ELF-1 (cell line): ENCODE results near the gene MYH15.
A peak's percentile ranks its signal among the peaks of the same experiment; 100 is the strongest.

Experiments used
- DNase-seq: peaks from one replicate; pipeline ENCODE4 v3.0.0-alpha.2; 2016; ENCODE audit warnings: low read depth, low spot score

MYH15 gene

DNA sequence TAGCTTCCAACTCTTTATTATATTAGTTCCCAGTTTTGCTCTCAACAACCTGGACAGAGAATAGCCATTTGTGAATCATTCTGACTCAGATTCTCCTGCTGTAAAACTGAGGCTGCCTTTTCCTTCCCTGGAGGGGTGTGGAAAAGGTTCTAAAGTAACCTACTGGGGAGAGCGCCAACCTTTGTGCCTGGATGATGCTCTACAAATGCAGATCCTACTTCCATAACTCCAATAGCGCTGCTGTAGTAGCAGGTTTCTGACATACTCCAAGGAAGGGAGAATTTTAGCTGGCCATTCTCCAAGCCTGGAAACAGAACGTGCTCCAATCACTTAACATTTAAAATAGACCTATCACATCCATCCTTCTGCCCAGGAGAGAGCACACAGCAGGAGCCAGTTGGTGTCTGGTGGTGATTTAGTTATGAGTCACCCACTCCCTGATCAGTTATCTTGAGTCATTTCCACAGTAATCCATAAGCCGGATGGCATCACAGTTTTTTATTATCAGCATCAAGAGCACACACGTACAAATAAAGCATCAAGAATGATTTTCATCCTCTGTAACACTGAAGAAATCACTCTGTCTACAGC is 38.3 kb downstream of the MYH15 start:
- DNase-seq = peak; percentile 45

DNA sequence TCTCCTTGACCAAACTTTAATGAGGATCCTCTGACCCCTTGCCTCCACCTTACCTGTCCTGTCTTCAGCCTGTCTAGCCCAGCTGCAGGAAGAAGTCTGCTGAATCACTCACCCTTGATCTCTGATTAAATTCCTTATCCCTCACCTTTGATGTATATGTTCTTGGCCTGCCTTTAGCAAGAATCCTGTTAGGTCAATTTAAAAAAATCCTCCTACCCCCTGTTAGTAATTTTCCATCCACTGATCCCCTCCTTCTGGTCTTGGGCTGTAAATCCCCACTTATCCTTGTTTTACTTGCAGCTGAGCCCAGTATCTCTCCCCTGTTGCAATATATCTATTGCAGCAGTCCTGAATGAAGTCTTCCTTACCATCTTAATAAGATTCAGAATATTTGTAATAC is 39.0 kb downstream of the MYH15 start:
- no peak for DNase-seq

- no peak for DNase-seq
Observed at GRCh38 chr3:108469126-108469525, 41.3 kb downstream of the MYH15 start.

- DNase-seq = no peak
Observed at GRCh38 chr3:108468577-108468976, 41.8 kb downstream of the MYH15 start.

- no peak for DNase-seq
Observed at GRCh38 chr3:108462899-108463298, 47.5 kb downstream of the MYH15 start.

DNA sequence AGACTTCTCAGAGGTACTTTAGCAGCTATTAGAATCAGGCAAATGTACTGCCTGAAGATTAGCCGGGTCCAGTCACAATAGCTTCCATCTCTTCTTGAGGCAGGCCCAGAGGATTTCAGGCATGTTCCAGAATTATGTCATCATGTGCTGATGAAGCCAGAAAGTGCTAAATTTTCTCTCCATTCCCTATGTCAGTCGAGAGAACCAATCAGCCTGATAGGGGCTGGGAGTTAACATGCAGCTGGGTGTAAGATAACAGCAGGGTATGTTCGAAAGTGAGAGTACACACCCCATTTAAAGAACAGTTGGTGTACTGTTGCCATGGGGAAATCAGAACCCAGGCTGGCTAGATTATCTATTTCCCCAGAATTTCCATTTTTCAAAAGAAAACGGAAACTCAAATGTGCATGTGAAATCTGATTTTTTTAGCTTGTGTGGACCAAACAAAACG is 48.7 kb downstream of the MYH15 start:
- no peak for DNase-seq

GRCh38 chr3:108459225-108459624 is 51.2 kb downstream of the MYH15 start:
- no peak for DNase-seq

- DNase-seq = no peak
Observed at GRCh38 chr3:108455212-108455705, 55.1 kb downstream of the MYH15 start.

DNA sequence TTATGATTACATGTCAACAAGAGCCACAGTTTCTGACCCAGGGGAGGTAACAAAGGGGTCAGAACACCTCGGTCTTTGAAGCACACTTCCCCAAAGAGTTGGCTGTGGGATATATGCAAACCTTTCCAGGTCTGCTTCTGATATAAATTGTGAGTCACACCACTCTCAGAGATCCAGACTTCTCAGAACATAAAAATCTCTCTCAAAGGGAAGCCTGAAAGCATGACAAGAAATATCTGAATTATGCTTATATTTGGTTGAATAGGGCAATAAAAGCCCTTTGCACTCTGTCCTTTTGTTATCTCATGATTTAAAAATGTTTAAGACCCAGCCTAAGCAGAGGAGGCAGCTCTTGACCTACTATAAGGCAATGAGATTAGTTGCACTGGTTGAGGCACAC is 56.8 kb downstream of the MYH15 start:
- DNase-seq = no peak

- DNase-seq = no peak
Observed at GRCh38 chr3:108450444-108450843, 60.0 kb downstream of the MYH15 start.

- no peak for DNase-seq
Observed at GRCh38 chr3:108448593-108448992, 61.8 kb downstream of the MYH15 start.

GRCh38 chr3:108447096-108447847 is 63.1 kb downstream of the MYH15 start:
- DNase-seq = no peak

- DNase-seq = no peak
Observed at GRCh38 chr3:108442281-108442680, 68.1 kb downstream of the MYH15 start.

GRCh38 chr3:108441518-108441917 is 68.9 kb downstream of the MYH15 start:
- no peak for DNase-seq

GRCh38 chr3:108441071-108441507 is 69.3 kb downstream of the MYH15 start:
- DNase-seq = peak; percentile 32

- DNase-seq = no peak
Observed at GRCh38 chr3:108438542-108438941, 71.9 kb downstream of the MYH15 start.

GRCh38 chr3:108437439-108437838 is 73.0 kb downstream of the MYH15 start:
- DNase-seq = no peak

GRCh38 chr3:108433928-108434327 is 76.5 kb downstream of the MYH15 start:
- DNase-seq = no peak

DNA sequence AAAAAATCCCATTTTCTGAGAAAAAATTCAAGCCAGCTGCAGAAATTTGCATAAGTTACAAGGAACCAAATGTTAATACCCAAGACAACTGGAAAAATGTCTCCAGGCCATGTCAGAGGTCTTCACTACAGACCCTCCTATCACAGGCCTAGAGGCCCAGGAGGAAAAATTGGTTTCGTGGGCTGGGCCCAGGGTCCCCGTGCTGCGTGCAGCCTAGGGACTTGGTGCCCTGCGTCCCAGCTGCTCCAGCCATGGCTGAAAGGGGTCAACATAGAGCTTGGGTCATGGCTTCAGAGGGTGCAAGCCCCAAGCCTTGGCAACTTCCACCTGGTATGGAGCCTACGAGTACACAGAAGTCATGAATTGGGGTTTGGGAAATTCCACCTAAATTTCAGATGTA is 78.0 kb downstream of the MYH15 start:
- DNase-seq = no peak

DNA sequence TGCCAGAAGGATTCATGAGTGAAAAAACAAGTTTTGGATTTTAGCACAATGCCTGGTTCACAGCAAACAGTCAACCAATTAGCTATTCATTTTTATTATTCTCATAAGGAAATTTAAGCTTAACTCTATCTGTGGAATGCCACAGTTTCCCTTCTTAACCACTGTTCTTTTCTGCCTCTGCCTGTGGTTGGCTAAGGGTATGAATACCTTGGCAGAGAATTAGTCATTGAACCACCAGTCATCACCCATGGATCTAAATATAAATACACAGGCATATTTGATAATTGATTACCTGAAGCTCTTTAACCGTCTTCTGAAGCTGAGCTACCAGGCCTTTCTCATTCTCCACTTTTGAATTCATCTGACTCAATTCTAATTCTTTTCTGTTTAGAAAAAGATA is 79.9 kb downstream of the MYH15 start:
- DNase-seq = no peak

GRCh38 chr3:108428586-108428985 is 81.8 kb downstream of the MYH15 start:
- no peak for DNase-seq

GRCh38 chr3:108420926-108421325 is 89.5 kb downstream of the MYH15 start:
- no peak for DNase-seq
